Esophagus mucosa (tissue), 1 donor: ENCODE results near the gene PTPN1. TPM values are rescaled to one million over a fixed set of nuclear protein-coding genes. Genes with fewer than 3 reads are reported as not detected.
"Not testable (repeated sequence)": the region's sequence is repeated elsewhere in the genome, so short reads cannot be mapped to it uniquely, and the experiment has no call there.

ENCODE experiments used
- ATAC-seq: fragments of 200-7000 bp; cut with Tn5 transposase; one replicate; pipeline ENCODE4 v1.9.1; 2020
- total RNA-seq: library from RNA; stranded (reverse); gene quantifications from one replicate; pipeline ENCODE4 v1.2.4, GENCODE V29; 2023
- donor health status: DM: yes; HTN: yes; CAD: no.

The PTPN1 gene
- total RNA-seq, 1 donor from 2014 or later, result 23.3 TPM

GRCh38 chr20:50534567-50534966 is 24.4 kb downstream of the PTPN1 start:
- ATAC-seq, result no peak

GRCh38 chr20:50535162-50535561 is 25.0 kb downstream of the PTPN1 start:
- ATAC-seq, result no peak

- ATAC-seq, result no peak
Measured at GRCh38 chr20:50536333-50536732, 26.1 kb downstream of the PTPN1 start.

- no peak for ATAC-seq
Measured at GRCh38 chr20:50537546-50538201, 27.5 kb downstream of the PTPN1 start.

- no peak for ATAC-seq
Measured at GRCh38 chr20:50538276-50538675, 28.1 kb downstream of the PTPN1 start.

- not testable (repeated sequence) for ATAC-seq
Measured at GRCh38 chr20:50539798-50540197, 29.6 kb downstream of the PTPN1 start.

GRCh38 chr20:50540620-50541605 is 30.7 kb downstream of the PTPN1 start:
- ATAC-seq, result no peak

GRCh38 chr20:50541606-50542041 is 31.4 kb downstream of the PTPN1 start:
- peak; percentile 31 for ATAC-seq

- ATAC-seq, result no peak
Measured at GRCh38 chr20:50543326-50543725, 33.1 kb downstream of the PTPN1 start.

GRCh38 chr20:50545126-50545525 is 34.9 kb downstream of the PTPN1 start:
- ATAC-seq, result no peak

- peak; percentile 21 for ATAC-seq
Measured at GRCh38 chr20:50546729-50547314, 36.6 kb downstream of the PTPN1 start.

- no peak for ATAC-seq
Measured at GRCh38 chr20:50547964-50548363, 37.8 kb downstream of the PTPN1 start.

GRCh38 chr20:50548396-50548795 is 38.2 kb downstream of the PTPN1 start:
- ATAC-seq, result peak; percentile 37

- no peak for ATAC-seq
Measured at GRCh38 chr20:50550531-50550930, 40.3 kb downstream of the PTPN1 start.

- ATAC-seq, result peak; percentile 75
Measured at GRCh38 chr20:50551288-50551687, 41.1 kb downstream of the PTPN1 start.

GRCh38 chr20:50552979-50553378 is 42.8 kb downstream of the PTPN1 start:
- ATAC-seq, result no peak

GRCh38 chr20:50554694-50555579 is 44.8 kb downstream of the PTPN1 start:
- ATAC-seq, result no peak

GRCh38 chr20:50555662-50556061 is 45.5 kb downstream of the PTPN1 start:
- ATAC-seq, result no peak

- ATAC-seq, result no peak
Measured at GRCh38 chr20:50557549-50558134, 47.5 kb downstream of the PTPN1 start.

GRCh38 chr20:50558483-50558925 is 48.3 kb downstream of the PTPN1 start:
- peak; percentile 65 for ATAC-seq

GRCh38 chr20:50559149-50559548 is 49.0 kb downstream of the PTPN1 start:
- no peak for ATAC-seq
